NOMO-1 treated with DMSO at 0.1 percent for 48 hours (cell line): ENCODE measurements around the gene CYP11A1.
A peak's percentile ranks its signal among the peaks of the same experiment; 100 is the strongest.
"Not testable (repeated sequence)": the region's sequence is repeated elsewhere in the genome, so short reads cannot be mapped to it uniquely, and the experiment has no call there.

Experiments
- DNase-seq: peaks from one replicate; lab custom pipeline; 2025; ENCODE audit not compliant: unreplicated experiment; lab: John Stamatoyannopoulos, UW

Gene CYP11A1

DNA sequence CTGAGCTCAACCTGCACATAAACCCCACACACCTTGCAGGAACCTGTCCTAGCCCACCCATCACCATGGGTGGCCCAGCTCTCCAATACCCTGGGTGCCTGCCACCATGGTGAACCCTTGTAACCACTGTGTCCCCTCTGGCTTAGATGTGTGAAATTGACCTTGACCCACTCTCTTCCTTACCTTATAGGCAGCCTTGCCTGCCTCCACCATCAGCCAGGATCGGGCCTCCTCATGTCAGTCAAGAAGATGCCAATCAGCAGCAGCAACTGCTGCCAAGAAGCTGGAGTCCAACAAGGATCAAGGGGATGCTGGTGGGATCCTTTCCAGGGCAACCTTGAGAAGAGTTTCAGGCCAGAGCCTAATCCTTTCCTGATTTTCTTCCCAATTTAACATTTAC, 8.8 kb upstream of the CYP11A1 start:
- no peak for DNase-seq

DNA sequence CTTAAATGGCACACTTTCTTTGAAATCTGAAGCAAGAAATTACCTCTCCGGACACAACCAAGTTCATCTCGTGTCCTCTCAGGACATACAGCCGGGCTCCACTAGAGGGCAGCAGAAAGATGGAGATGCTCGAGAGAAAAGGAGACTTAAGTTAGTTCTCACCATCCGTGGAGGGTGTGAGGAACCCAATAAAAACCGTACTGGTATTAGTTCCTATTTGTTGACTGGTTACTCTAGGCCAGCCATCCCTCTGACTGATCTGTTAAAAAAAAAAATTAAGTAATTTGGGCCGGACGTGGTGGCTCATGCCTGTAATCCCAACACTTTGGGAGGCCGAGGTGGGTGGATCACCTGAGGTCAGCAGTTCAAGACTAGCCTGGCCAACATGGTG, 7.9 kb upstream of the CYP11A1 start:
- peak; percentile 78 for DNase-seq

DNA sequence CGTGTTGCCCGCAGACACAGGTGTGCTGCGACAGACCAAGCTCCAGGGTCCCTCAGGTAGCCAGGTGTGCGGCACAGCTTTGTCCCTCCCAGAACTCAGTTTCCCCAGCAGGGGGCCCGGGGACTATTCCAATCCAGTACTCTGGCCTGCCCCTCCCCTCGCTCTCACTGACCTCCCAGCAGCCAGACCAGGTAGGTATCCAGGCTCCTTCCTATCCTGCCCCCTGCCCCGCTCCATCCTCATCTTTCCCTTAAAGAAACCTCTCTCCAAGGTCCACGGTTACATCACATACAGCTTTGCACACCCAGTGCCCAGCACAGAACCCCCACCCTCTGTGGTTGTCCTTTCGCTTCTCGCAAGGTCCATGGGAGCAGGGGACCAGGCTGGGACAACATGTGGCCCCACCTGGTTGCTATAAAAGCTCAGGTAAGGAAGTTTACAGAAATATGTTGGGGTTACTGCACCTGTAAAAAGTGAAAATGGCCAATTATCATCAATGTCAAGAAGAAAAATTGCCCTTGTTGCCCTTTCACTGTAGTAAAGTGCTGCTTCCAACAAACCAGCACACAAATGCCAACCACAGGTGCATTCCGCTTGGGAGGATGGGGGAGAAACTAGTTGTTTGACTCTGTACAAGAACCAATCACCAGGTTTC, 7.3 kb upstream of the CYP11A1 start:
- DNase-seq = no peak

DNA sequence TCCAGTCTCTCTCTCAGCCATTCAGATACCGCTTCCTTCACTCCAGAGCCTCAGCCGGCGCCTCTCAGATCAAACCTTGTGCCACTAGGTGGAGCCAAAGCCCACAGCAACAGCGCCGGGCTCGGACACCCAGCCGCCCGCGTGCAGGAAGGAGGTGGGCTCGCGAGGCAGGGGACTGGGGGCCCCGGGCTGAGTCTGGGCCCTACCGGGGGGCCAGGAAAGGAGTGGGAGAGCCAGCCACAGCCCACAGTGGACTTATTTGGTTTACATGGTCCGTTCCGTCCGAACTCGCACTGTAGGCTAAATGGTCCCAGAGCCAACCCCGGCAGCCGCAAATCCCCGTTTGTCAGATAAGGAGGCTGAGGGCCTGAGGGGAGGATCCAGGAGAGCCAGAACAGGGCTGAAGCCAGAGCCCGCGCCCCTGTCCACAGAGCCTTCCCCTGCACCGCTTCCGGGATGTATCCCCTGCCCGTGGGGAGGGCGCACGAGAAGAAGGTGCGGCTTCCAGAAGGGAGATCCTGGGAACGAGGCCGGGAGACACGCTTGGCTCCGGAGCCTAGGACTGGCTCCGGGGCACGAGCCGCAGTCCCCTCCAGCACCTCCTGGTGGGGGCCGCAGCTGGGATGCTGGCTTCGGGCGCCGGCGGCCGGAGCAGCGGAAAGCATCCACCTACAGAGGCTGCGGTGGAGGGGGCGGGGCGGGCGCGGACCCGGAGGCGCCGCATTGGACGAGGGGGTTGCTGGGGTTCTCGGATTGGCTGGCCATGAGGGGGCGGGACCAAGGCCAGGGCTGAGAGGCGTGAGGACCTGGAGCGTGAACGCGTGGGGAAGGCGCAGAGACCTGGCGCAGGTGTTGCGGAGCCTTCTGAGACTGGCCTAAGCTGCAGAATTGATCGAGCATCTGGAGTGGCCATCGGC, 6.5 kb upstream of the CYP11A1 start:
- DNase-seq = peak; percentile 80

DNA sequence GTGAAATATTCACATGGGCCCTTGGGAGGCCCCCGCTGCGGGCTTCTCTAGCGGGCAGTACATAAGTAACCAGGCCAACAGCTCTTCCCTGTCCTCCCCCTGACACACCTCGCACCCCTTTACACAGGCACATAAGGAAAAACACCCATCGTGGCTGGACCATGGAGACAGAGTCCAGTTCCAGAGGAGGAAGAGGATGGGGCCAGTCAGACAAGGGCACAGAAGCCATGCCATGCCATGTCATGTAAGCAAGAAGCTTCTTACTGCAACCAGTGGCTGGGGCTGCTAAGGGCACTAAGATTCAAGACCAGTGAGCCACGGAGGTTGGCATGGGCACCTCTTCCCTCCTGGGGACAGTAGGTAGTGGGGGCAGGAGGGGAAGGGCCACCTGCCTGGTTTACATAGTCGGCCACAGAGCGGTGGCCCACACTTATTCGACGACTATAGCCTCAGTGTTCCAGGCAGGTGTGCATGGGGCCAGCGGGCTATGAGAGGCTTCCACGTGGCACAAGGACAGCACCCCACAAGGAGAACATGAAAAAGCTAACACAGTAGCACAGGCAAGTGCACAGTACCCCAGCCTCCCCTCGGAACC, 5.7 kb upstream of the CYP11A1 start:
- no peak for DNase-seq

DNA sequence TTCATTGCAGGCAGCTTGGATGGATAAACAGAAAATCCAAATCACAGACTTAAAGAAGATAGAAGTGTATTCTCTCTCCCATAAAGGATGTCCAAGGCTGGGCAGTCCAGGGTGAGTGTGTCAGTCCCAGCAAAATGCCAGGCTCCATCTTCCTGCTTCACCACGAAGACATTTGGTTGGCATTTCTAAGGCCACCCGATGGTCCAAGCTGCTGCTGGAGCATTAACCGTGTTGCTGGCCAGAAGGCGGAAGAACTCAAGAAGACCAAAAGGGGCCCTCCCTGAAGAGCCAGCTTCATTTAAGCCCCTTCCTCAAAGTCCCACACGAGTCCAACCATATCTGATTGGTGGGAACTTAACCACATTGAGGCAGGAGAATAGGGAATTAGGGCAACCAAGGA, 3.0 kb upstream of the CYP11A1 start:
- DNase-seq = no peak

DNA sequence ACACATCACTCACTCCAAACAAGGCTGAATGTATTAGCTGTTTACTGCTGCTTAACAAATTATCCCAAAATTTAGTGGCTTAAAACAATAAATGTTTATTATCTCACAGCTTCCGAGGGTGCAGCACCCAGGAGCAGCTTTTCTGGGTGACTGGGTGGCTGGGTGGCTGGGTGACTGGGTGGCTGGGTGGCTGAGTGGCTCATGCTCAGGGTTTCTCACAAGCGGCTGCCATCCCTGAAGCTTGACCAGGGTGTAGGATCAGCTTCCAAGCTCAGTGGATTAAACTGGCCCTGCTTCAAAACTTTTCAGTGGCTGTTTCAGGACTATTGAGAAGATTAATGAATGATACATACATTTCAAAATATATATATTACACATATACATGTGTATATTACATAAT, 2.3 kb upstream of the CYP11A1 start:
- no peak for DNase-seq

DNA sequence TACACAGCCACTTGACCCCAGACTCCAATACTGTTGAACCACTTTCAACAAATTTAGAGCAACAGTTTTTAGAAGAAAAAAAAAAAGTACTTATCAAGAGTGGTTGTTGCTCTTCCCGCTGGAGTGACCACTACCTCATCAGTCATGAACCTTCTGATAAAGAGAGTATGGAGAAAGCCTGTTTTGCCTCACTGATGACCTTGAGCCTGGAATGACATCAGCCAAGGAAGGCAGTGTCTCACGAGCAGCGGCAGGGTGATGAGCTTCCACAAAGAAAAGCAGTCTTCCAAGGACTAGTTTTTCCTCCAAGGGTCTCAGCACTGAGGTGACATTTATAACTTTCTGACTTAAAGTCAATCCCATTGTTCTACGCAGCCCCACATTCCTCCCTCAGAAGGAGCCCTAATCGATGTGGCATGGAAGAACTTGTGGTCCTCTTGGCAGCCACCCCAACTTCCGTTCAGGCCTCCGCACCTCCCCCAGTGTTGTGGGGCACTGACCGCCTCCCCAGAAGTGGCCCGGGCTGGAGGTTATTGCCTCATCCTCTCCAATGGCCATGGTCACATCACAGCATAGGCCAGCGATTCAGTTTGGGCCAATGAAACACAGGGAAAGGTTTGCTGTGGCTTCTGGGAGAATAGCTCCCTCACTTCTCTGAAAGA, 1.8 kb upstream of the CYP11A1 start:
- DNase-seq = no peak

DNA sequence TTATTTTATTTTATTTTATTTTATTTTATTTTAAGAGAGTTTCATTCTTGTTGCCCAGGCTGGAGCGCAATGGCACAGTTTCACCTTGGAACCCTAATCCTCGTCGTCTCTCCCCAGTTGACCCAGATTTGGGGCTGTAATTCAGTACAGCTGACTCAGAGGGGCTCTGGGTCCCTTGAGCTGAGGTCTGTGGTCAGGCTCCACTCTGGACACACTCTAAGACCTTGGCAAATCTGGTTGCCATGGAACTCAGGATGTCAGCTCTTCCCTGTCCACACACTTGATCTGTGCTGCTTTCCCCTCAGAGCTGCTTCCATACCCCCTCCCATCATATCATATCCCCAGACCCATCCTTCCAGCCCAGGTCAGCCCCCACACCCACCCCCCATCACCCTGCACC, 675 bp upstream of the CYP11A1 start:
- no peak for DNase-seq

DNA sequence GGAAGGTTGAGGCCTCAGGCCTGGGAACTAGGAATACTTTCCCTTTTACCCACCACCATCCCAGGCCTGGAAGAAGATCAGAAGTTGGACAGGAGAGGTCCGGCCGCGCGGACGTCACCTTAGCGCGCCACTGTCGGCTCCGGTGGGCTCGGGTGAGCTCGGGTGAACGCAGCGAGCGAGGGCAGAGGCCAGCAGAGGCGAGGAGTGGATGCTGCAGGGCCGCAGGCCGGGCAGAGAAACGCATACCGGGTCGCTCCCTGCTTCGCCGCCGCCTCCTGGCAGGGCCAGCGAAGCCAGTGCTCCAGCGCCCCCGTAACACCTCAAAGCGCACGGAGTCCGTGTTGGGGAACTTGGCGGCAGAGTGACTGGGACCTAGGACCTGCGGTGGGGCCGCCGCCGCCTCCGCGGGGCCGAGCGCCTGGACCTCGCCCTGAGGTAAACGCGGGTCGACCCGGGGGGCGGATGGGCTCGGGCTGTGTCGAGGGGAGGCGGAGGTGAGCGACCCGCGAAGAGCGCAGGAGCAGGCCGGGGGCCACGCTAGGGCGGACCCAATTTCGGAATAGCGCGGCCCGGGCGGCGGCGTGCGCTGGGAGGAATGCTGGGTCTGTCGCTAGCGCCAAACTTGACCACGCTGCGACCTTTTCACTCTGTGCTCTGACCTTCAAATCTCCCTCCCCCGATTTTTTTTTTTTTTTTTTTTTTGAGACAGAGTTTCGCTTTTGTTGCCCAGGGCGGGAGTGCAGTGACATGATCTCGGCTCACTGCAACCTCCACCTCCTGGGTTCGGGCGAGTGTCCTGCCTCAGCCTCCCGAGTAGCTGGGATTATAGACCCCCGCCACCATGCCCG, 1.6 kb downstream of the CYP11A1 start:
- DNase-seq = no peak

DNA sequence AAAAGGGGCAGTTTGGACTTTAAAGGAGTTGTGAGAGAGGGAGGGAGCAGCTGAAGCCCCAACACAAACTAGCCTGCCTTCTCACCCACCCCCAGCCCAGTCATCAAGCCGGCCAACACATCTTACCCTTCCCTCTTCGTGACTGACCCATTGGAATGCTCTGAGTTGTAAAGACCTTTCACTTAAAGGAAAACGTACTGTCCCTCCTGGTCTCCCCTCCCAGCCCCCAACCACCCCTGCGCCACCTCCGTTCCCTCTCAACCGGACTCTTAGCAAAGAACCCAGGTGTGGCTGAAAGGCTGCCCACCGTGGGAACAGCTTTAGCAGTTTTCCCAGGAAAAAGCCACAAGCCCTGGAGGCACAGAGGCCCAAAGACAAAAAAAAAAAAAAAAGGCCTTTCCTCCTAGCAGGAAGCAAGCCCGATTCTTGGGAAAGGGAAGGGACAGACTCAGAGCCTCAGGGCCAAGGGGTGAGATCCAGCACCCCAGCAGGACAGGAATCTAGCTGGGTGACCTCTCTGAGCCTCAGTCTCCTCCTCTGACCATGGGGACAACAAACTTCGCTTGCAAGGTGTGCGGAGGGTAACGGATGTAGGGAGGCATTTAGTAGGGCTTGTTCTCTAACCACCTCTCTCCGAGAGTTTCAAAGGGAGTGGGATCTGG, 2.4 kb downstream of the CYP11A1 start:
- no peak for DNase-seq

DNA sequence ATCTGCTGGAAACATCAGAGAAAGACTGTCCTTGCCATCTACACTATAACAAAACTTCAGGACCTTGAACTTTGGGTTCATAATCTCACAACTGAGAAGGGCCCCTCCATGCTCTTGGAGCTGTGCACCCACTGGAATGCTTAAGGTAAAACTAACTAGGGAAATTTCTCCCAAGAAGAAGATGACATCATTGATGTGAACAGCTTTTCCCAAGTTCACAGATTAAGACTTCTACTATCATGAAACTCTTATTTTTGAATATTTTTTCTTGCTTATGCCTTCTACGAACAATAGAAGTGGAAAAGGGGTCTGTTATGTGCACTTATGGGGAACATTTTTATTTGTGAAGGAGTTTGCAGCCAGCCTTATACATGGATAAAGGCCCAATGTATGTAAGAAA, 5.0 kb downstream of the CYP11A1 start:
- no peak for DNase-seq

DNA sequence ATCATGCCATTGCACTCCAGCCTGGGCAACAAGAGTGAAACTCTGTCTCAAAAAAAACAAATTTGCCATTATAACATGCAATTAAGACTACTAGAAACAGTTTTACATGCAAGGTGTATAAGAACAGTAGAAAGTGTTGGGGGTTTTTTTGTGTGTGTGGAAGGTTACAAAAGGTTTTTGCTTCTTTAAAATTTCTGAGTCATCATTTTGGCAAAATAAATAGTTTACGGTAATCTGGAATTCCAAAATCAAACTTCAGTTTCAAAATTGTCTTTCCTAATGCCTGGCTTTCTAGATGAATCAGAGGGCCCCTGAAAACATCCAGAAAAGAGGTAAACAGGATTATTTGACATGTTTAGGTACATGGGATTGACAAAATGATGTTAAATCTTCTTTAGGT, 6.6 kb downstream of the CYP11A1 start:
- not testable (repeated sequence) for DNase-seq

DNA sequence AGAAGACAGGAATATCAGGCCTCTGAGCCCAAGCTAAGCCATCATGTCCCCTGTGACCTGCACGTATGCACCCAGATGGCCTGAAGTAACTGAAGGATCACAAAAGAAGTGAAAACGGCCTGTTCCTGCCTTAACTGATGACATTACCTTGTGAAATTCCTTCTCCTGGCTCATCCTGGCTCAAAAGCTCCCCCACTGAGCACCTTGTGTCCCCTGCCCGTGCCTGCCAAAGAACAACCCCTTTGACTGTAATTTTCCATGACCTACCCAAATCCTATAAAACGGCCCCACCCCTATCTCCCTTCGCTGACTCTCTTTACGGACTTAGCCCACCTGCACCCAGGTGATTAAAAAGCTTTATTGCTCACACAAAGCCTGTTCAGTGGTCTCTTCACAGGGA, 8.1 kb downstream of the CYP11A1 start:
- DNase-seq = not testable (repeated sequence)

DNA sequence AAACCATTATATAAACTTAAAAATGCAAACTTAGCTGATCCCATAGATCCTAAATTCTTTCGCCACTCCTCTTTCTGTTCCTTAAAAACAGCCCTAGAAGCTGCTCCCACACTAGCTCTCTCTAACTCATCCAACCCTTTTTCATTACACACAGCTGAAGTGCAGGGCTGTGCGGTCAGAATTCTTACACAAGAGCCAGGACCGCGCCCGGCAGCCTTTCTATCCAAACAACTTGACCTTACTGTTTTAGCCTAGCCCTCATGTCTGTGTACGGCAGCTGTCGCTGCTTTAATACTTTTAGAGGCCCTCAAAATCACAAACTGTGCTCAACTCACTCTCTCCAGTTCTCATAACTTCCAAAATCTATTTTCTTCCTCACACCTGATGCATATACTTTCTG, 9.9 kb downstream of the CYP11A1 start:
- peak; percentile 48 for DNase-seq

DNA sequence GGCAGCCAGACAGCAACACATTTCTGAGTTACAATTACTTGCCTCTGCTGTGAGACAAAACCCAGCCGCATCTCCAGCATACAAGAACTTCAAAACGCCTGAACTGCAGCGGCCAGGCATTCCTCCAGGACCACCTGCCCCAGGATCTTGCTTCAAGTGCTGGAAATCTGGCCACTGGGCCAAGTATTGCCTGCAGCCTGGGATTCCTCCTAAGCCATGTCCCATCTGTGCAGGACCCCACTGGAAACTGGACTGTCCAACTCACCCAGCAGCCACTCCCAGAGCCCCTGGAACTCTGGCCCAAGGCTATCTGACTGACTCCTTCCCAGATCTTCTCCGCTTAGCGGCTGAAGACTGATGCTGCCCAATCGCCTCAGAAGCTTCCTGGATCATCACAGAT, 11.4 kb downstream of the CYP11A1 start:
- DNase-seq = not testable (repeated sequence)

DNA sequence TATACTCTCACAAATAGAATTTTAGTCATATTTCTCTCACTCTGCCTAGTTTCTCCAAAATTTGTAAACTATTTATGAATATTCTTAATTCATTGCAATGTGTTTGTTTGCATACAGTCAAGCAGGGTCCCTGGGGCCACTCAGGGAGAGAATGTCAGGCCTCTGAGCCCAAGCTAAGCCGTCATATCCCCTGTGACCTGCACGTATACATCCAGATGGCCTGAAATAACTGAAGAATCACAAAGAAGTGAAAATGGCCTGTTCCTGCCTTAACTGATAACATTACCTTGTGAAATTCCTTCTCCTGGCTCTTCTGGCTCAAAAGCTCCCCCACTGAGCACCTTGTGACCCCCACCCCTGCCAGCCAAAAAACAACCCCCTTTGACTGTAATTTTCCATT, 13.5 kb downstream of the CYP11A1 start:
- not testable (repeated sequence) for DNase-seq

DNA sequence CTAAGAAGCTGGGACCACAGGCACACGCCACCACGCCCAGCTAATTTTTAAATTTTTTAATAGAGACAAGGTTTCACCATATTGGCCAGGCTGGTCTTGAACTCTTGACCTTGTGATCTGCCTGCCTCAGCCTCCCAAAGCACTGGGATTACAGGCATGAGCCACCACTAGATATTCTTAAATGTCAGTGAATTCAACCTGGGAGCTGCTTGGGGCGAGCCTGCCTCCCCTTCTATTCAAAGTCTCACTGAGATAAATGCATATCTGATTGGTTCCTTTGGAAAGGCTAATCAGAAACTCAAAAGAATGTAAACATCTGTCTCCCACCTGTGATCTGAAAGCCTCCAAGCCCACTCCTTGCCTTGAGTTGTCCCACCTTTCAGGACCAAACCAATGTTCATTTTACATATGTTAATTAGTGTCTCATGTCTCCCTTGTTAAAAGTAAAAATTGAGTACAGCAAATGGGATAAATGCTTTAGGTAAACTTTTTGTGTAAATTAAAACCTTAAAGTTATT, 15.0 kb downstream of the CYP11A1 start:
- no peak for DNase-seq

DNA sequence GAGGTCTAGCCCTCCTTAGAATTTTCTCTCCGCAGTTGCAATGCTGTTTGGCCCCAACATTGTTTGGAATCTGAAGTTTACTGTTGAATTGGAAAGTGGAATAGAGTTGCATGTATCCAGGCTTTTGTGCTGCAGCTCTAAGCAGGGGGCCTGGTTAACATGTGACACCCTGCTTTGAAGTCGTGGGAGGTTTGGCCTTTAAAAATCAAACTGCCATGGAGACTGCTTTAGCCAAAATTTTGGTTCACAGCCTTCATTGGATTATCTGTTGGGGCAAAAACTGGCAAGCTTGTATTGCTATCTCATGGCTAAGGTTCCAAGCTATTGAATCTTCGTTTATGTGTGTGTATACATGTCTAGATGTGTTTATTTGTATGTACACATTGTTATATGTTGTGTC, 15.8 kb downstream of the CYP11A1 start:
- DNase-seq = no peak
